ENCODE measurements around the gene U2AF2. TPM values are rescaled to one million over a fixed set of nuclear protein-coding genes. Genes with fewer than 3 reads are reported as not detected.

U2AF2 gene
- total and polyA plus RNA-seq, 2 experiments from 2014 or later = 73.1 to 233 TPM

DNA sequence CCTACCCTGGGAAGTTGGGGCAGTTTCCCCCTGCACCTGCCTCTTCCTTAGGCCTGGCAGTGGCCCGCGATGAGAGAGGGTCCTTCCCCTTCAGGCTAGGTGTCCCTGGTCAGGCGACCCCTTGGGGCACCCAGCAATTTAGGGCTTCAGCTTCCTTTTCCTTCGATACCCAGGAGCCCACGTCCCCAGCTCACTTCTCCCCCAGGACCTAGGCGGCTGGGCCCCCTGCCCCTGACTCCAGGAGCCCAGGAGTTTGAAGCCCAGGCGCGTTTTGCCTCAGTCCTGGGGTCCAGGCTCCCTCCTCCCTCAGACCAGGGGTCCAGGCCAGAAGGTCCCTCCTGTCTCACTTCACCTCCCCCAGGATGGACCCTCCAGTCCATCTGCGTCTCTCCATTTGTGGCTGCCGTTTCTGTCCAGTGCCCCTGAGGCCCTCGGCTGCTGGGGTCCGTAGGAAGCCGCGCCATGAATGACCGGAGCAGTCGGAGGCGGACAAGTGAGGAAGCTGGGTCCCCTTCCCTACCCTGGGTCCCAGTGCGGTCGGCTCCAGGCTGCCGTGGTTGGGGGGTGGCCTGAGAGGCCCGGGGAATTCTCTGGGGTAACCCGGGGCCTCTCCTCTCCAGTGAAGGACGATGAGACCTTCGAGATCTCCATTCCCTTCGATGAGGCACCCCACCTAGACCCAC lies 6.1 kb upstream of the U2AF2 start:
- TF ChIP-seq POLR2AphosphoS5 (IDR thresholded peaks at IDR 0.05; ENCODE audit: low read depth) = no peak
- no peak for TF ChIP-seq CREB1 (CRISPR knock-in tag; IDR thresholded peaks at IDR 0.05; ENCODE audit: low read depth)
- TF ChIP-seq ZNF331 (CRISPR knock-in tag; IDR thresholded peaks at IDR 0.05; ENCODE audit: low read depth) = no peak
- TF ChIP-seq ZNF114 (CRISPR knock-in tag; IDR thresholded peaks at IDR 0.05) = no peak
- TF ChIP-seq, protein P1, sequence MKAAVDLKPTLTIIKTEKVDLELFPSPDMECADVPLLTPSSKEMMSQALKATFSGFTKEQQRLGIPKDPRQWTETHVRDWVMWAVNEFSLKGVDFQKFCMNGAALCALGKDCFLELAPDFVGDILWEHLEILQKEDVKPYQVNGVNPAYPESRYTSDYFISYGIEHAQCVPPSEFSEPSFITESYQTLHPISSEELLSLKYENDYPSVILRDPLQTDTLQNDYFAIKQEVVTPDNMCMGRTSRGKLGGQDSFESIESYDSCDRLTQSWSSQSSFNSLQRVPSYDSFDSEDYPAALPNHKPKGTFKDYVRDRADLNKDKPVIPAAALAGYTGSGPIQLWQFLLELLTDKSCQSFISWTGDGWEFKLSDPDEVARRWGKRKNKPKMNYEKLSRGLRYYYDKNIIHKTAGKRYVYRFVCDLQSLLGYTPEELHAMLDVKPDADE (IDR thresholded peaks at IDR 0.05) = no peak
- TF ChIP-seq JUNB (IDR thresholded peaks at IDR 0.05; ENCODE audit: unreplicated experiment) = no peak
- no peak for TF ChIP-seq EZH2phosphoT487 (IDR thresholded peaks at IDR 0.05; ENCODE audit: unreplicated experiment)
- TF ChIP-seq ZNF462 (CRISPR knock-in tag; IDR thresholded peaks at IDR 0.05) = no peak
- no peak for TF ChIP-seq EZH2 (IDR thresholded peaks at IDR 0.05; ENCODE audit: low read depth, unreplicated experiment)
- TF ChIP-seq, protein P2, sequence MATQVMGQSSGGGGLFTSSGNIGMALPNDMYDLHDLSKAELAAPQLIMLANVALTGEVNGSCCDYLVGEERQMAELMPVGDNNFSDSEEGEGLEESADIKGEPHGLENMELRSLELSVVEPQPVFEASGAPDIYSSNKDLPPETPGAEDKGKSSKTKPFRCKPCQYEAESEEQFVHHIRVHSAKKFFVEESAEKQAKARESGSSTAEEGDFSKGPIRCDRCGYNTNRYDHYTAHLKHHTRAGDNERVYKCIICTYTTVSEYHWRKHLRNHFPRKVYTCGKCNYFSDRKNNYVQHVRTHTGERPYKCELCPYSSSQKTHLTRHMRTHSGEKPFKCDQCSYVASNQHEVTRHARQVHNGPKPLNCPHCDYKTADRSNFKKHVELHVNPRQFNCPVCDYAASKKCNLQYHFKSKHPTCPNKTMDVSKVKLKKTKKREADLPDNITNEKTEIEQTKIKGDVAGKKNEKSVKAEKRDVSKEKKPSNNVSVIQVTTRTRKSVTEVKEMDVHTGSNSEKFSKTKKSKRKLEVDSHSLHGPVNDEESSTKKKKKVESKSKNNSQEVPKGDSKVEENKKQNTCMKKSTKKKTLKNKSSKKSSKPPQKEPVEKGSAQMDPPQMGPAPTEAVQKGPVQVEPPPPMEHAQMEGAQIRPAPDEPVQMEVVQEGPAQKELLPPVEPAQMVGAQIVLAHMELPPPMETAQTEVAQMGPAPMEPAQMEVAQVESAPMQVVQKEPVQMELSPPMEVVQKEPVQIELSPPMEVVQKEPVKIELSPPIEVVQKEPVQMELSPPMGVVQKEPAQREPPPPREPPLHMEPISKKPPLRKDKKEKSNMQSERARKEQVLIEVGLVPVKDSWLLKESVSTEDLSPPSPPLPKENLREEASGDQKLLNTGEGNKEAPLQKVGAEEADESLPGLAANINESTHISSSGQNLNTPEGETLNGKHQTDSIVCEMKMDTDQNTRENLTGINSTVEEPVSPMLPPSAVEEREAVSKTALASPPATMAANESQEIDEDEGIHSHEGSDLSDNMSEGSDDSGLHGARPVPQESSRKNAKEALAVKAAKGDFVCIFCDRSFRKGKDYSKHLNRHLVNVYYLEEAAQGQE (IDR thresholded peaks at IDR 0.05; ENCODE audit: unreplicated experiment) = no peak
- TF ChIP-seq, protein P3, sequence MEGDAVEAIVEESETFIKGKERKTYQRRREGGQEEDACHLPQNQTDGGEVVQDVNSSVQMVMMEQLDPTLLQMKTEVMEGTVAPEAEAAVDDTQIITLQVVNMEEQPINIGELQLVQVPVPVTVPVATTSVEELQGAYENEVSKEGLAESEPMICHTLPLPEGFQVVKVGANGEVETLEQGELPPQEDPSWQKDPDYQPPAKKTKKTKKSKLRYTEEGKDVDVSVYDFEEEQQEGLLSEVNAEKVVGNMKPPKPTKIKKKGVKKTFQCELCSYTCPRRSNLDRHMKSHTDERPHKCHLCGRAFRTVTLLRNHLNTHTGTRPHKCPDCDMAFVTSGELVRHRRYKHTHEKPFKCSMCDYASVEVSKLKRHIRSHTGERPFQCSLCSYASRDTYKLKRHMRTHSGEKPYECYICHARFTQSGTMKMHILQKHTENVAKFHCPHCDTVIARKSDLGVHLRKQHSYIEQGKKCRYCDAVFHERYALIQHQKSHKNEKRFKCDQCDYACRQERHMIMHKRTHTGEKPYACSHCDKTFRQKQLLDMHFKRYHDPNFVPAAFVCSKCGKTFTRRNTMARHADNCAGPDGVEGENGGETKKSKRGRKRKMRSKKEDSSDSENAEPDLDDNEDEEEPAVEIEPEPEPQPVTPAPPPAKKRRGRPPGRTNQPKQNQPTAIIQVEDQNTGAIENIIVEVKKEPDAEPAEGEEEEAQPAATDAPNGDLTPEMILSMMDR (conservative IDR thresholded peaks at IDR 0.05; ENCODE audit: low read depth in 2 of 2) = no peak
- Mint-ChIP-seq H3K27me3 (ENCODE audit: insufficient read depth, low read depth, poor library complexity) (peaks cover 45% of the 10 kb centered on the region), H3K4me3 (peak overlapping the region; percentile 73), H3K4me1 (peaks cover 30% of the 10 kb centered on the region), H3K36me3 (ENCODE audit: low read depth) (peaks cover 39% of the 10 kb centered on the region), H3K9me3 (no peaks in the 10 kb centered on the region), H3K27ac (no peak overlapping the region)
- Histone ChIP-seq H3K4me1 (ENCODE audit: insufficient read depth) (no peaks in the 10 kb centered on the region; the same call in 1 of the 2 replicates), H3K27ac (ENCODE audit: low read depth) (no peak overlapping the region), H3K9me2 (ENCODE audit: insufficient read depth) (no peaks in the 10 kb centered on the region), H3K79me2 (replicated peaks; ENCODE audit: insufficient read depth) (peaks cover 32% of the 10 kb centered on the region), H4K20me1 (replicated peaks; ENCODE audit: insufficient read depth) (no peaks in the 10 kb centered on the region), H3K27me3 (ENCODE audit: insufficient read depth) (no peaks in the 10 kb centered on the region), H3F3A (replicated peaks; ENCODE audit: low read depth) (peaks cover 15% of the 10 kb centered on the region; the same call in 1 of the 2 replicates), H3K4me3 (peak overlapping the region; percentile 65), H3K36me3 (ENCODE audit: insufficient read depth) (no peaks in the 10 kb centered on the region), H2AFZ (no peak overlapping the region), H3K4me2 (peak overlapping the region; percentile 87)
- peak; percentile 12 for ATAC-seq
- DNase-seq (ENCODE audit: low spot score) = peak; percentile 48

Measured in GM23338 (cell line).